GM12878 (cell line): ENCODE measurements around the gene RIPK3. TPM values are rescaled to one million over a fixed set of nuclear protein-coding genes. Genes with fewer than 3 reads are reported as not detected.

Source experiments
- ATAC-seq: fragments of 200-7000 bp; cut with Tn5 transposase; 3 replicates; pipeline ENCODE4 v1.9.1; 2020; ENCODE audit warnings: mild to moderate bottlenecking, moderate library complexity
- BruUV-seq: library from RNA; stranded (reverse); fragments of 400-500 nt; replicated peaks from 2 replicates; lab custom pipeline; 2021; lab: Mats Ljungman, UMichigan
- CTCF ChIA-PET: fragments of 300-600 bp; sonication (Branson Sonifier 250); formaldehyde crosslinking; extraction: SDS; loops from one replicate; lab custom pipeline; 2021; ENCODE audit warnings: inconsistent platforms; lab: Yijun Ruan, JAX
- POLR2A ChIA-PET: fragments of 350-600 bp; formaldehyde crosslinking; extraction: SDS; loops from one replicate; lab custom pipeline; 2021; ENCODE audit warnings: inconsistent platforms; lab: Charles Lee
- RAD21 ChIA-PET: fragments of 300-600 bp; sonication (Branson Sonifier 250); formaldehyde crosslinking; loops from one replicate; lab custom pipeline; 2023; ENCODE audit warnings: antibody characterized with exemption; ENCODE audit not compliant: unreplicated experiment; lab: Charles Lee
- SMC1A ChIA-PET: fragments of 300-600 bp; sonication (Branson Sonifier 250); formaldehyde crosslinking; loops from one replicate; lab custom pipeline; 2023; ENCODE audit not compliant: unreplicated experiment, uncharacterized antibody; lab: Charles Lee
- DNase-seq: peaks from one replicate; pipeline ENCODE4 v3.0.0-alpha.2; 2011; ENCODE audit warnings: low read depth, low spot score
- FAIRE-seq: peaks from 3 replicates; lab custom pipeline; 2011; peaks lifted over from hg19 to GRCh38; lab: Jason Lieb, UNC
- H2AFZ ChIP-seq: 2 replicates; pipeline ENCODE4 v1.6.0; 2011; ENCODE audit warnings: low read depth, low read length, control low read depth; ENCODE audit not compliant: control insufficient read depth
- H3K27ac ChIP-seq: 2 replicates; pipeline ENCODE4 v1.5.1; 2011; ENCODE audit warnings: control low read depth; ENCODE audit not compliant: control insufficient read depth, insufficient read depth
- H3K27me3 ChIP-seq, 2 experiments: replicated peaks in 1 of 2; 2 replicates each; pipeline versions ENCODE4 v1.6.0 to v1.6.1; 2011; ENCODE audit warnings: low read length in 1 of 2; ENCODE audit not compliant: control insufficient read depth in 2 of 2, insufficient read depth in 2 of 2
- H3K36me3 ChIP-seq, 2 experiments: 2 replicates each; pipeline ENCODE4 v1.5.1; 2011; ENCODE audit warnings: low read length in 1 of 2; ENCODE audit not compliant: control insufficient read depth in 2 of 2, insufficient read depth in 2 of 2
- H3K4me1 ChIP-seq: 2 replicates; pipeline ENCODE4 v1.6.1; 2011; ENCODE audit warnings: mild to moderate bottlenecking, low read length, moderate library complexity, mixed read lengths; ENCODE audit not compliant: control insufficient read depth, insufficient read depth
- H3K4me2 ChIP-seq: 2 replicates; pipeline ENCODE4 v1.6.0; 2011; ENCODE audit warnings: control low read depth; ENCODE audit not compliant: control insufficient read depth, insufficient read depth
- H3K4me3 ChIP-seq: fragments of 200-600 bp; sonication (generic); 2 replicates; pipeline ENCODE4 v1.5.1; 2016
- H3K79me2 ChIP-seq: 2 replicates; pipeline ENCODE4 v1.6.0; 2011; ENCODE audit warnings: low read length; ENCODE audit not compliant: control insufficient read depth, insufficient read depth
- H3K9ac ChIP-seq: 2 replicates; pipeline ENCODE4 v1.8.0; 2011; ENCODE audit warnings: low read length, control low read depth, mixed read lengths; ENCODE audit not compliant: control insufficient read depth, insufficient read depth
- H3K9me3 ChIP-seq: replicated peaks from 3 replicates; pipeline ENCODE4 v1.5.1; 2011; ENCODE audit warnings: mild to moderate bottlenecking, low read length; ENCODE audit not compliant: control insufficient read depth, insufficient read depth
- H4K20me1 ChIP-seq: 2 replicates; pipeline ENCODE4 v1.6.0; 2011; ENCODE audit not compliant: control insufficient read depth, insufficient read depth
- CTCF ChIP-seq, 3 experiments: IDR thresholded peaks in 2 of 3; conservative IDR thresholded peaks in 1 of 3; 2 replicates each; pipeline ENCODE4 v1.5.1; 2011; ENCODE audit warnings: low read depth in 3 of 3, low read length in 3 of 3, mild to moderate bottlenecking in 3 of 3, control low read depth in 2 of 3, moderate library complexity in 2 of 3, inconsistent platforms in 1 of 3, mixed read lengths in 1 of 3; ENCODE audit not compliant: control insufficient read depth in 2 of 3, insufficient read depth in 1 of 3; ENCODE audit errors: extremely low read depth in 1 of 3
- DPF2 ChIP-seq: fragments of 450-650 bp; IDR thresholded peaks from 2 replicates; pipeline ENCODE4 v1.6.1; 2017; ENCODE audit warnings: mild to moderate bottlenecking
- ETV6 ChIP-seq, 2 experiments: fragments of 450-650 bp in 1 of 2; IDR thresholded peaks in 1 of 2; conservative IDR thresholded peaks in 1 of 2; 2 replicates each; pipeline ENCODE4 v1.6.1; 2014; ENCODE audit warnings: antibody characterized with exemption in 1 of 2, borderline replicate concordance in 1 of 2, low read depth in 1 of 2, mild to moderate bottlenecking in 1 of 2, moderate library complexity in 1 of 2
- KDM1A ChIP-seq: fragments of 200-600 bp; sonication (generic); IDR thresholded peaks from 2 replicates; pipeline ENCODE4 v1.6.1; 2016; ENCODE audit warnings: borderline replicate concordance
- MTA2 ChIP-seq: fragments of 450-650 bp; IDR thresholded peaks from 2 replicates; pipeline ENCODE4 v1.6.1; 2016; ENCODE audit warnings: low read depth, mild to moderate bottlenecking, moderate library complexity
- MXI1 ChIP-seq: fragments of 150-350 bp; IDR thresholded peaks from 2 replicates; pipeline ENCODE4 v1.6.1; 2011; ENCODE audit warnings: low read depth, mild to moderate bottlenecking, inconsistent platforms, low read length, improper control_type of control experiment
- NFIC ChIP-seq: IDR thresholded peaks from 2 replicates; pipeline ENCODE4 v1.6.1; 2012; ENCODE audit warnings: low read depth, mild to moderate bottlenecking, inconsistent platforms, low read length, moderate library complexity
- RAD51 ChIP-seq: fragments of 450-650 bp; IDR thresholded peaks from 2 replicates; pipeline ENCODE4 v1.6.1; 2016; ENCODE audit warnings: moderate library complexity, mild to moderate bottlenecking, inconsistent platforms
- RELB ChIP-seq: fragments of 450-650 bp; IDR thresholded peaks from 2 replicates; pipeline ENCODE4 v1.6.1; 2017; ENCODE audit warnings: low read depth, mild to moderate bottlenecking, moderate library complexity
- SREBF1 ChIP-seq: IDR thresholded peaks from 2 replicates; pipeline ENCODE4 v1.6.1; 2012; ENCODE audit warnings: mild to moderate bottlenecking, low read length
- STAT1 ChIP-seq: fragments of 450-650 bp; conservative IDR thresholded peaks from 2 replicates; pipeline ENCODE4 v1.6.1; 2014; ENCODE audit warnings: antibody characterized with exemption, mild to moderate bottlenecking
- TBL1XR1 ChIP-seq: IDR thresholded peaks from 2 replicates; pipeline ENCODE4 v1.6.1; 2012; ENCODE audit warnings: low read depth, low read length, improper control_type of control experiment
- WGBS: methylation state at CpG from one replicate; pipeline ENCODE4 v1.1.6; 2016; ENCODE audit warnings: low lambda C conversion rate; ENCODE audit not compliant: insufficient replicate concordance, insufficient coverage; ENCODE audit errors: missing lambda C conversion rate; 5-methylcytosine and 5-hydroxymethylcytosine counted together
- in situ Hi-C: fragments of 300-500 bp; cut with MboI; formaldehyde crosslinking; loops from 9 replicates; pipeline ENCODE4 v1.14.3; 2018; ENCODE audit warnings: mixed read lengths
- intact Hi-C: fragments of 100-400 bp; cut with micrococcal nuclease; formaldehyde crosslinking; loops from one replicate; pipeline ENCODE4 v1.14.2; 2022; ENCODE audit not compliant: unreplicated experiment
- polyA plus RNA-seq, 11 experiments: library from polyadenylated mRNA; depleted of rRNA in 4 of 11; unstranded in 6 of 11; stranded (reverse) in 5 of 11; fragments of >200 nt; fragmentation: Nextera tagmentation in 4 of 11; fragmentation: Illumina TruSeq in 1 of 11; extraction: Ambion mirVana in 4 of 11; extraction: Trizol in 1 of 11; gene quantifications; 1 replicate in 1 of 11; 2 replicates in 10 of 11; pipeline versions ENCODE4 v1.2.1 to v1.2.3, GENCODE V29; 2011 to 2016; ENCODE audit warnings: inconsistent platforms in 2 of 11, missing spikeins in 2 of 11, low read depth in 1 of 11
- total RNA-seq, 4 experiments: library from RNA; depleted of rRNA in 3 of 4; stranded (reverse); fragments of >200 nt in 3 of 4; fragmentation: Illumina TruSeq in 1 of 4; extraction: Trizol in 1 of 4; gene quantifications; 2 replicates each; pipeline versions ENCODE4 v1.2.1 to v1.2.3, GENCODE V29; 2013 to 2021

Gene RIPK3
- total and polyA plus RNA-seq, 10 of the 15 experiments (the other 5 are each of a cell fraction or from before 2014, with no cell fraction given): 2.0 to 13.6 (median 8.1) TPM

- SMC1A ChIA-PET: interaction anchor here (1.1 to 2.0 kb wide), 8 partner anchors 17 to 74 kb away, joined by 3 to 15 read pairs (median 6); partner anchors contain the start of gene RIPK3
- H3K79me2 ChIP-seq: no peaks in the 10 kb centered on the region
- no peaks in the 10 kb centered on the region for H4K20me1 ChIP-seq
- no peak overlapping the region for H3K4me3 ChIP-seq
- WGBS: 0% methylated on average over 2 of the region's 2 CpGs
- peaks cover 0 to under 1% of the 10 kb centered on the region in 2 experiments; a peak in 3 of 4 replicates for H3K27me3 ChIP-seq
- FAIRE-seq: no peak
- no peak overlapping the region for H3K9ac ChIP-seq
- intact Hi-C loops: no loop called here
- no TSS peak for BruUV-seq
- peaks cover 15% of the 10 kb centered on the region for H3K4me1 ChIP-seq
- H3K4me2 ChIP-seq: no peak overlapping the region
- CTCF ChIA-PET: interaction anchor here (0.6 to 7.7 kb wide), 12 partner anchors 13 to 123 kb away, joined by 3 to 79 read pairs (median 6); partner anchors contain the start of genes KHNYN and RIPK3
- no peak for ATAC-seq
- RAD21 ChIA-PET: interaction anchor here (1.1 to 3.0 kb wide), 5 partner anchors 19 to 75 kb away, joined by 3 to 23 read pairs (median 4); no protein-coding TSS in a partner anchor
- in situ Hi-C loops: no loop called here
- TF ChIP-seq CTCF (IDR thresholded peaks at IDR 0.05 in 2 of 3, conservative IDR thresholded peaks at IDR 0.05 in 1 of 3; ENCODE audit: control insufficient read depth in 2 of 3, extremely low read depth in 1 of 3, insufficient read depth in 1 of 3, low read depth in 3 of 3, low read length in 3 of 3): no peak
- TF ChIP-seq MTA2: no peak
- no peak for TF ChIP-seq RELB
- TF ChIP-seq TBL1XR1: no peak
- no peak for TF ChIP-seq SREBF1
- no peak for TF ChIP-seq NFIC
- no peak for TF ChIP-seq STAT1
- TF ChIP-seq DPF2: no peak
- TF ChIP-seq ETV6 (conservative IDR thresholded peaks at IDR 0.05 in 1 of 2, IDR thresholded peaks at IDR 0.05 in 1 of 2; ENCODE audit: borderline replicate concordance in 1 of 2, low read depth in 1 of 2): no peak
- no peak for TF ChIP-seq KDM1A
- TF ChIP-seq RAD51: no peak
- TF ChIP-seq MXI1: no peak
- no peak overlapping the region for H2AFZ ChIP-seq
- H3K36me3 ChIP-seq: no peaks in the 10 kb centered on the region
- H3K27ac ChIP-seq: no peak overlapping the region
- no peak for DNase-seq
- no peaks in the 10 kb centered on the region for H3K9me3 ChIP-seq
- POLR2A ChIA-PET: interaction anchor here (1.2 to 2.2 kb wide), 4 partner anchors 23 to 69 kb away, joined by 3 to 8 read pairs (median 4); partner anchors contain the start of genes KHNYN and RIPK3
Observed at GRCh38 chr14:24362241-24362960, 22.6 kb upstream of the RIPK3 start.
